Kidney epithelial cell (primary cell): ENCODE measurements around the gene SLCO3A1. TPM values are rescaled to one million over a fixed set of nuclear protein-coding genes. Genes with fewer than 3 reads are reported as not detected.

Source experiments
- DNase-seq: peaks from one replicate; pipeline ENCODE4 v3.0.0-alpha.2; 2010; ENCODE audit warnings: low read depth
- H3K27me3 ChIP-seq: 2 replicates; pipeline ENCODE4 v1.6.0; 2011; ENCODE audit warnings: low read length; ENCODE audit not compliant: control insufficient read depth, insufficient read depth
- H3K36me3 ChIP-seq: 2 replicates; pipeline ENCODE4 v1.5.1; 2011; ENCODE audit warnings: low read length; ENCODE audit not compliant: control insufficient read depth, insufficient read depth
- H3K4me3 ChIP-seq: 2 replicates; pipeline ENCODE4 v1.5.1; 2011; ENCODE audit warnings: low read depth, mild to moderate bottlenecking, control low read depth, low read length
- CTCF ChIP-seq: IDR thresholded peaks from 2 replicates; pipeline ENCODE4 v1.5.1; 2011; ENCODE audit warnings: mild to moderate bottlenecking, moderate library complexity, low read length, control low read depth, inconsistent platforms; ENCODE audit not compliant: insufficient read depth, poor library complexity, severe bottlenecking
- total RNA-seq: library from RNA; depleted of rRNA; stranded (reverse); fragments of >200 nt; gene quantifications from 2 replicates; pipeline ENCODE4 v1.2.3, GENCODE V29; 2015

SLCO3A1 gene
- total RNA-seq, 1 donor from 2014 or later, result 3.1 TPM

GRCh38 chr15:92100751-92101150 is 247.2 kb downstream of the SLCO3A1 start:
- no peak for DNase-seq
- H3K27me3 ChIP-seq, result no peaks in the 10 kb centered on the region
- TF ChIP-seq CTCF, result no peak
- H3K4me3 ChIP-seq, result no peak overlapping the region
- no peaks in the 10 kb centered on the region for H3K36me3 ChIP-seq

- Histone ChIP-seq H3K4me3 (no peak overlapping the region), H3K27me3 (no peaks in the 10 kb centered on the region), H3K36me3 (no peaks in the 10 kb centered on the region)
- no peak for TF ChIP-seq CTCF
- DNase-seq, result no peak
These were observed 248.3 kb downstream of the SLCO3A1 start for GRCh38 chr15:92101708-92102394.

DNA sequence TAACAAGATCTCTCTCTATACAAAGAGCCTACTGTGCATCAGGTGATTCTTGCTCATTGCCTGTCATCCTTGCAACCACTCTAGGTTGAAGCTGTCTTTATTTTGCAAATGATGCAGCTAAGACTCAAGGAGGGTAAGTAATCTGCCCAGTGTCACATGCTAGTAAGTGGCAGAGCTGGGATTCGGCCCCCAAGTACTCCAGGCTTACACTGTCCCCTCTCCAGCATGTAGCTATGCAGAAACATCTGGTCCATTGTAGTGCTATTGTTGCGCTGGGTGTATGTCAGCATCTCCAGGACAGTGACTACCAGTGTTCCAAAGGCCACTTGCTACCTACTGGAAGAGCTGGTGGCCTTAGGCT is 248.9 kb downstream of the SLCO3A1 start:
- DNase-seq, result no peak
- Histone ChIP-seq H3K36me3 (no peaks in the 10 kb centered on the region), H3K27me3 (no peaks in the 10 kb centered on the region), H3K4me3 (no peak overlapping the region)
- TF ChIP-seq CTCF, result no peak

DNA sequence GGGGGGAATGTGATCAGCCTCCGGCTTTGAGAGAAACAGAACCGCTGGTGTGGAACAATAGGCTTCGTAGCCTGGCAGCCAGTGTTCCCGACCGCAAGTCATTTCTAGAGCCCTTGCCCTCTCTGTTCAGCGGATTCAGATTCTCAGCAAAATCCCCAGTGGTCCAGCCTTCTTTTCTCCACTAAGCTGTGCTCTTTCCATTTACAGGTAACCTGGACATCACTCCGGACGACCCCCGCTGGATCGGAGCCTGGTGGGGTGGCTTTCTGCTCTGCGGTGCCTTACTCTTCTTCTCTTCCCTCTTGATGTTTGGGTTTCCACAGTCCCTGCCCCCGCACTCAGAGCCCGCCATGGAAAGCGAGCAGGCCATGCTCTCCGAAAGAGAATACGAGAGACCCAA is 250.6 kb downstream of the SLCO3A1 start:
- TF ChIP-seq CTCF, result no peak
- no peaks in the 10 kb centered on the region for H3K36me3 ChIP-seq
- no peak for DNase-seq
- no peak overlapping the region for H3K4me3 ChIP-seq
- no peaks in the 10 kb centered on the region for H3K27me3 ChIP-seq

- no peak overlapping the region for H3K4me3 ChIP-seq
- no peak for TF ChIP-seq CTCF
- no peaks in the 10 kb centered on the region for H3K36me3 ChIP-seq
- no peaks in the 10 kb centered on the region for H3K27me3 ChIP-seq
- DNase-seq, result no peak
These were observed 252.1 kb downstream of the SLCO3A1 start for GRCh38 chr15:92105611-92106010.

- Histone ChIP-seq H3K4me3 (no peak overlapping the region), H3K27me3 (no peaks in the 10 kb centered on the region), H3K36me3 (no peaks in the 10 kb centered on the region)
- TF ChIP-seq CTCF, result no peak
- DNase-seq, result no peak
These were observed 254.0 kb downstream of the SLCO3A1 start for GRCh38 chr15:92107510-92107909.
